Upper lobe of left lung (tissue), 4 donors: ENCODE results near the gene SMYD3.

Experiments used
- CTCF ChIP-seq, 6 experiments: fragments of 450-650 bp in 4 of 6; fragments of 200-600 bp in 2 of 6; sonication (generic) in 2 of 6; IDR thresholded peaks; one replicate each; pipeline ENCODE4 v1.5.1; 2016 to 2019; ENCODE audit warnings: antibody characterized with exemption in 6 of 6
- EP300 ChIP-seq, 4 donors: sonication (generic); formaldehyde crosslinking; IDR thresholded peaks; one replicate each; pipeline ENCODE4 v1.5.1; 2017; ENCODE audit warnings: antibody characterized with exemption in 4 of 4, control low read depth in 2 of 4
- POLR2A ChIP-seq, 4 donors: fragments of 450-650 bp; IDR thresholded peaks; one replicate each; pipeline ENCODE4 v1.5.1; 2016 to 2017; ENCODE audit warnings: antibody characterized with exemption in 4 of 4, mild to moderate bottlenecking in 2 of 4
- POLR2AphosphoS5 ChIP-seq, 2 donors: sonication (generic); formaldehyde crosslinking; IDR thresholded peaks; one replicate each; pipeline ENCODE4 v1.5.1; 2017; ENCODE audit warnings: antibody characterized with exemption in 2 of 2

- TF ChIP-seq POLR2A (IDR thresholded peaks at IDR 0.05) (no peak), CTCF (IDR thresholded peaks at IDR 0.05) (no peak), POLR2AphosphoS5 (IDR thresholded peaks at IDR 0.05) (no peak), EP300 (IDR thresholded peaks at IDR 0.05) (no peak)
Observed at GRCh38 chr1:246552110-246552509, 45.0 kb upstream of the SMYD3 start.
